Measurements from ENCODE around the gene RXRB. TPM values are rescaled to one million over a fixed set of nuclear protein-coding genes. Genes with fewer than 3 reads are reported as not detected.

Gene RXRB
- total RNA-seq, 1 experiment from 2014 or later: 49.9 TPM

GRCh38 chr6:33181141-33181540, 19.3 kb downstream of the RXRB start:
- TF ChIP-seq TCF7L2 (IDR thresholded peaks at IDR 0.05; ENCODE audit: borderline replicate concordance, extremely low read depth, insufficient read depth, insufficient read length) (no peak), SIN3A (IDR thresholded peaks at IDR 0.05; ENCODE audit: low read depth) (no peak), EZH2phosphoT487 (IDR thresholded peaks at IDR 0.05; ENCODE audit: borderline replicate concordance) (no peak), EZH2 (IDR thresholded peaks at IDR 0.05) (no peak), ZBTB33 (IDR thresholded peaks at IDR 0.05; ENCODE audit: extremely low read depth, insufficient replicate concordance, low read length) (no peak), SRF (IDR thresholded peaks at IDR 0.05; ENCODE audit: low read depth) (no peak), REST (IDR thresholded peaks at IDR 0.05; ENCODE audit: low read depth) (no peak), CEBPB (IDR thresholded peaks at IDR 0.05; ENCODE audit: low read depth) (no peak), FOSL1 (IDR thresholded peaks at IDR 0.05; ENCODE audit: low read depth) (no peak), POLR2AphosphoS5 (IDR thresholded peaks at IDR 0.05; ENCODE audit: low read depth, low read length) (no peak), YY1 (IDR thresholded peaks at IDR 0.05; ENCODE audit: extremely low read depth, insufficient replicate concordance, low read depth, low read length) (no peak), CTCF (IDR thresholded peaks at IDR 0.05 in 2 of 3, conservative IDR thresholded peaks at IDR 0.05 in 1 of 3; ENCODE audit: borderline replicate concordance in 1 of 3, insufficient read depth in 1 of 3, low read depth in 2 of 3, low read length in 2 of 3) (no peak), JUND (IDR thresholded peaks at IDR 0.05) (no peak), MAX (IDR thresholded peaks at IDR 0.05) (no peak), ELF1 (IDR thresholded peaks at IDR 0.05; ENCODE audit: borderline replicate concordance, low read depth) (no peak)
- no peak overlapping the region for H3K4me2 ChIP-seq (ENCODE audit: low read length)
- H3K4me1 ChIP-seq (ENCODE audit: control insufficient read depth in 1 of 2, insufficient read depth in 2 of 2, low read length in 2 of 2): peaks cover 0 to 7% of the 10 kb centered on the region in 2 experiments; a peak in 2 of 4 replicates
- H3K9me2 ChIP-seq (ENCODE audit: insufficient read depth): no peaks in the 10 kb centered on the region
- no TSS peak for BruUV-seq (replicated peaks)
- POLR2A ChIA-PET: no interaction called here
- RAD21 ChIA-PET (ENCODE audit: low non-redundant PET in 1 of 2, low total read pairs in 2 of 2, uncharacterized antibody in 2 of 2, unreplicated experiment in 2 of 2): no interaction called here
- no peak for DNase-seq (ENCODE audit: low read depth, low spot score)
- H3K9ac ChIP-seq (ENCODE audit: low read length): no peak overlapping the region
- H3K36me3 ChIP-seq (ENCODE audit: control insufficient read depth in 1 of 2, insufficient read depth in 2 of 2, low read length in 2 of 2): no peaks in the 10 kb centered on the region
- no peak overlapping the region for H3K4me3 ChIP-seq (replicated peaks in 1 of 2; ENCODE audit: low read depth in 1 of 2, low read length in 2 of 2)
- CTCF ChIA-PET: no interaction called here
- no peak for ATAC-seq
- no peaks in the 10 kb centered on the region for H4K20me1 ChIP-seq (ENCODE audit: insufficient read depth)
- H3K27ac ChIP-seq (ENCODE audit: low read depth, low read length): no peak overlapping the region
- no peak overlapping the region for H2AFZ ChIP-seq (ENCODE audit: low read depth, low read length, poor library complexity, severe bottlenecking)
- no peaks in the 10 kb centered on the region for H3K79me2 ChIP-seq (ENCODE audit: insufficient read depth, low read length)
- H3K9me3 ChIP-seq (ENCODE audit: control insufficient read depth in 1 of 2, insufficient read depth in 1 of 2, low read depth in 1 of 2, low read length in 2 of 2): no peaks in the 10 kb centered on the region
- intact Hi-C loops (cut with micrococcal nuclease): no loop called here
- no peaks in the 10 kb centered on the region for H3K27me3 ChIP-seq (ENCODE audit: insufficient read depth, low read length)

All from HCT116 (cell line).